ENCODE results near the gene ABHD10.

ABHD10 gene

GRCh38 chr3:112018712-112019111 lies 39.9 kb downstream of the ABHD10 start:
- TF ChIP-seq CTCF (IDR thresholded peaks at IDR 0.05; ENCODE audit: insufficient read depth, low read depth, low read length, missing control alignments), result no peak
- H3K4me3 ChIP-seq (ENCODE audit: low read depth, low read length), result no peak overlapping the region
- DNase-seq (ENCODE audit: low read depth), result no peak

GRCh38 chr3:112019716-112020115 lies 40.9 kb downstream of the ABHD10 start:
- H3K4me3 ChIP-seq (ENCODE audit: low read depth, low read length), result no peak overlapping the region
- TF ChIP-seq CTCF (IDR thresholded peaks at IDR 0.05; ENCODE audit: insufficient read depth, low read depth, low read length, missing control alignments), result no peak
- DNase-seq (ENCODE audit: low read depth), result no peak

GRCh38 chr3:112020674-112021085 lies 41.9 kb downstream of the ABHD10 start:
- DNase-seq (ENCODE audit: low read depth), result no peak
- H3K4me3 ChIP-seq (ENCODE audit: low read depth, low read length), result no peak overlapping the region
- no peak for TF ChIP-seq CTCF (IDR thresholded peaks at IDR 0.05; ENCODE audit: insufficient read depth, low read depth, low read length, missing control alignments)

- no peak overlapping the region for H3K4me3 ChIP-seq (ENCODE audit: low read depth, low read length)
- no peak for DNase-seq (ENCODE audit: low read depth)
- no peak for TF ChIP-seq CTCF (IDR thresholded peaks at IDR 0.05; ENCODE audit: insufficient read depth, low read depth, low read length, missing control alignments)
Measured at GRCh38 chr3:112027142-112027541, 48.3 kb downstream of the ABHD10 start.

GRCh38 chr3:112027826-112028225 lies 49.0 kb downstream of the ABHD10 start:
- DNase-seq (ENCODE audit: low read depth), result no peak
- no peak for TF ChIP-seq CTCF (IDR thresholded peaks at IDR 0.05; ENCODE audit: insufficient read depth, low read depth, low read length, missing control alignments)
- no peak overlapping the region for H3K4me3 ChIP-seq (ENCODE audit: low read depth, low read length)

GRCh38 chr3:112030901-112031300 lies 52.1 kb downstream of the ABHD10 start:
- no peak for DNase-seq (ENCODE audit: low read depth)
- no peak overlapping the region for H3K4me3 ChIP-seq (ENCODE audit: low read depth, low read length)
- TF ChIP-seq CTCF (IDR thresholded peaks at IDR 0.05; ENCODE audit: insufficient read depth, low read depth, low read length, missing control alignments), result no peak

GRCh38 chr3:112032098-112032731 lies 53.4 kb downstream of the ABHD10 start:
- DNase-seq (ENCODE audit: low read depth), result no peak
- TF ChIP-seq CTCF (IDR thresholded peaks at IDR 0.05; ENCODE audit: insufficient read depth, low read depth, low read length, missing control alignments), result no peak
- no peak overlapping the region for H3K4me3 ChIP-seq (ENCODE audit: low read depth, low read length)

Measured in GM12865 (cell line).